ENCODE results near the gene TAC4. TPM values are rescaled to one million over a fixed set of nuclear protein-coding genes. Genes with fewer than 3 reads are reported as not detected.
A peak's percentile ranks its signal among the peaks of the same experiment; 100 is the strongest.

The TAC4 gene
- total and polyA plus RNA-seq, 9 of the 15 experiments (the other 6 are each of a cell fraction or from before 2014, with no cell fraction given) = 0.17 TPM; not detected in 8

DNA sequence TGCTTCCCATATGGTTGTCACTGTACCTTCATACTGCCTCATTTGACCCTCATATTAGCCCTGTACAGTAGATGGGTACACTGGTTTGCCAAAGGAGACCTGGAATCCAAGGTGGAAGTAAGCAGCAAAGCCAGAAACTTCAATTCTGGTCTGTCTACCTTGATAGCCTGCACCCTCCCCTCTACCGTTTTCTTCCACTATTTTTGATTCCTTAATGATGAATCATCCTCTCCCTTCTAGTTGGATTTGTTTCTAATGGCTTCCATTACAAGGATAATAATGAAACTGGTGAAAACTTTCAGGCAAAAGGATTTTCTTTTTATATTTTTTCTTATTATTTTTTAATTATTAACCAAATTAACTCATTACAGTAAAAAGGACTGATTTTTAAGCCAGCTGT lies 17.3 kb downstream of the TAC4 start:
- Histone ChIP-seq H3K79me2 (ENCODE audit: control insufficient read depth, insufficient read depth, low read length) (no peaks in the 10 kb centered on the region), H3K4me2 (ENCODE audit: insufficient read depth, low read length) (no peak overlapping the region), H3K4me3 (no peak overlapping the region), H3K36me3 (ENCODE audit: control insufficient read depth, insufficient read depth, low read length) (peaks cover 73% of the 10 kb centered on the region), H3K9me1 (ENCODE audit: control insufficient read depth, insufficient read depth, low read length) (no peaks in the 10 kb centered on the region), H3K9ac (ENCODE audit: insufficient read depth in 1 of 2, low read depth in 2 of 2, low read length in 2 of 2) (no peak overlapping the region), H3K9me3 (replicated peaks; ENCODE audit: control insufficient read depth, insufficient read depth, low read depth, low read length) (no peaks in the 10 kb centered on the region), H2AFZ (ENCODE audit: low read depth, low read length) (no peak overlapping the region), H3K4me1 (replicated peaks in 1 of 2; ENCODE audit: control insufficient read depth in 2 of 2, insufficient read depth in 2 of 2, low read length in 2 of 2) (peaks cover 0 to 17% of the 10 kb centered on the region in 2 experiments; a peak in 3 of 5 replicates), H3K27me3 (ENCODE audit: control insufficient read depth in 2 of 2, insufficient read depth in 2 of 2, low read length in 2 of 2) (no peaks in the 10 kb centered on the region), H4K20me1 (replicated peaks; ENCODE audit: control insufficient read depth, insufficient read depth, low read length) (no peaks in the 10 kb centered on the region), H3K27ac (ENCODE audit: extremely low read depth, low read depth, low read length) (no peak overlapping the region)
- in situ Hi-C loops (cut with MboI) (no loop called here), intact Hi-C loops (cut with micrococcal nuclease) (no loop called here)
- ATAC-seq = no peak
- FAIRE-seq = no peak
- no peak for DNase-seq (ENCODE audit: extremely low read depth in 1 of 4, low spot score in 3 of 4)
- POLR2A ChIA-PET = interaction anchor here (0.6 to 2.2 kb wide), 3 partner anchors 8 to 305 kb away, joined by 3 to 7 read pairs (median 3); partner anchors contain the start of gene SLC35B1
- 65% methylated on average over 1 of the region's 1 CpG for WGBS (ENCODE audit: insufficient coverage, low coverage, missing lambda C conversion rate)
- CTCF ChIA-PET (ENCODE audit: low intra/inter-chr PET ratio) = no interaction called here
- TF ChIP-seq MXI1 (IDR thresholded peaks at IDR 0.05; ENCODE audit: low read depth, low read length) (no peak), PHF20 (IDR thresholded peaks at IDR 0.05; ENCODE audit: partially characterized antibody) (no peak), POLR2H (tag; IDR thresholded peaks at IDR 0.05; ENCODE audit: low read depth) (0 out of 2 replicates have a peak, but pooled peaks have one; percentile 18)
- no TSS peak for BruUV-seq (replicated peaks)

DNA sequence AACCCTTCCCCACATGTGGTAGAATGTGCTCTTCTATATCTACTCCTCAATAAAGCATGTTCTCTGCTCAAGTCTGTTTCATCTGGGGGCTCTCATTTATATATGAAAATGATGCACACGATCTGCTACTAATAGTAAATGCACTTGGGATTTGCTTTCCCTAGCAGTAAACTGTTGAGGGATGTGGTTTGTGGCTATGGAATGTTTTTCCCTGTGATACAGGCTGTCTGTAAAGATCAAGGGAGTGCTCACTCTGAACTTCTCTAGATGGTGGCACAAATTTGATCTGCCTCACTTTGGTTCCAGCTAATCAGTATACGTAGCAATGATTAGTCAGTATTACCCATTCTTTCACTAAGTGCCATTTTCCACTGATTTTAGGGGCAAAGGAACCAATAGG lies 18.8 kb downstream of the TAC4 start:
- TF ChIP-seq HEY1 (CRISPR knock-in tag; IDR thresholded peaks at IDR 0.05; ENCODE audit: borderline replicate concordance) (no peak), ZBTB1 (CRISPR knock-in tag; IDR thresholded peaks at IDR 0.05; ENCODE audit: borderline replicate concordance, low read depth) (no peak), NRF1 (conservative IDR thresholded peaks at IDR 0.05 in 1 of 2, IDR thresholded peaks at IDR 0.05 in 1 of 2) (no peak), FUS (optimal IDR thresholded peaks at IDR 0.05; ENCODE audit: low read depth, low read length) (no peak), SIRT6 (IDR thresholded peaks at IDR 0.05; ENCODE audit: low read depth, low read length) (no peak), HDAC8 (tag; IDR thresholded peaks at IDR 0.05) (no peak), ARHGAP35 (IDR thresholded peaks at IDR 0.05; ENCODE audit: partially characterized antibody) (no peak), RAD51 (IDR thresholded peaks at IDR 0.05; ENCODE audit: borderline replicate concordance, low read depth) (no peak), ASH1L (IDR thresholded peaks at IDR 0.05; ENCODE audit: borderline replicate concordance, low read depth, partially characterized antibody) (no peak), SMAD2 (IDR thresholded peaks at IDR 0.05; ENCODE audit: low read depth, low read length) (no peak), MTA3 (IDR thresholded peaks at IDR 0.05; ENCODE audit: borderline replicate concordance) (no peak), PHB (CRISPR knock-in tag; IDR thresholded peaks at IDR 0.05) (no peak), CAMTA2 (CRISPR knock-in tag; conservative IDR thresholded peaks at IDR 0.05) (no peak)
- TF ChIP-seq, protein P1, sequence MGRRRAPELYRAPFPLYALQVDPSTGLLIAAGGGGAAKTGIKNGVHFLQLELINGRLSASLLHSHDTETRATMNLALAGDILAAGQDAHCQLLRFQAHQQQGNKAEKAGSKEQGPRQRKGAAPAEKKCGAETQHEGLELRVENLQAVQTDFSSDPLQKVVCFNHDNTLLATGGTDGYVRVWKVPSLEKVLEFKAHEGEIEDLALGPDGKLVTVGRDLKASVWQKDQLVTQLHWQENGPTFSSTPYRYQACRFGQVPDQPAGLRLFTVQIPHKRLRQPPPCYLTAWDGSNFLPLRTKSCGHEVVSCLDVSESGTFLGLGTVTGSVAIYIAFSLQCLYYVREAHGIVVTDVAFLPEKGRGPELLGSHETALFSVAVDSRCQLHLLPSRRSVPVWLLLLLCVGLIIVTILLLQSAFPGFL (CRISPR knock-in tag; IDR thresholded peaks at IDR 0.05) = no peak
- Histone ChIP-seq H3K4me2 (ENCODE audit: insufficient read depth, low read length) (no peak overlapping the region), H3K4me3 (no peak overlapping the region), H3K79me2 (ENCODE audit: control insufficient read depth, insufficient read depth, low read length) (no peaks in the 10 kb centered on the region), H3K36me3 (ENCODE audit: control insufficient read depth, insufficient read depth, low read length) (peaks cover 83% of the 10 kb centered on the region), H3K27me3 (ENCODE audit: control insufficient read depth in 2 of 2, insufficient read depth in 2 of 2, low read length in 2 of 2) (no peaks in the 10 kb centered on the region), H3K4me1 (replicated peaks in 1 of 2; ENCODE audit: control insufficient read depth in 2 of 2, insufficient read depth in 2 of 2, low read length in 2 of 2) (peaks cover 0 to 17% of the 10 kb centered on the region in 2 experiments; a peak in 3 of 5 replicates), H3K9ac (ENCODE audit: insufficient read depth in 1 of 2, low read depth in 2 of 2, low read length in 2 of 2) (no peak overlapping the region), H2AFZ (ENCODE audit: low read depth, low read length) (no peak overlapping the region), H3K9me1 (ENCODE audit: control insufficient read depth, insufficient read depth, low read length) (no peaks in the 10 kb centered on the region), H3K9me3 (replicated peaks; ENCODE audit: control insufficient read depth, insufficient read depth, low read depth, low read length) (no peaks in the 10 kb centered on the region), H3K27ac (ENCODE audit: extremely low read depth, low read depth, low read length) (no peak overlapping the region), H4K20me1 (replicated peaks; ENCODE audit: control insufficient read depth, insufficient read depth, low read length) (no peaks in the 10 kb centered on the region)
- FAIRE-seq (no peak), DNase-seq (ENCODE audit: extremely low read depth in 1 of 4, low spot score in 3 of 4) (no peak), ATAC-seq (no peak)
- POLR2A ChIA-PET = interaction anchor here (1.0 kb wide), 1 partner anchor 12 kb away, joined by 3 read pairs; no protein-coding TSS in a partner anchor
- no TSS peak for BruUV-seq (replicated peaks)
- WGBS (ENCODE audit: insufficient coverage, low coverage, missing lambda C conversion rate) = 83% methylated on average over 2 of the region's 2 CpGs
- intact Hi-C loops (cut with micrococcal nuclease) = no loop called here
- CTCF ChIA-PET (ENCODE audit: low intra/inter-chr PET ratio) = no interaction called here
- in situ Hi-C loops (cut with MboI) = no loop called here

Measured in K562 (cell line).